T-helper 1 cell treated with Interleukin-12 subunit alpha and Interleukin-12 subunit beta and Interleukin-4 antibody, amounts not matched to agents 30 ng/mL and 1 ng/mL, for 36 hours (primary cell): ENCODE data around the gene FAM72B. TPM values are rescaled to one million over a fixed set of nuclear protein-coding genes. Genes with fewer than 3 reads are reported as not detected.
"Not testable (repeated sequence)": the region's sequence is repeated elsewhere in the genome, so short reads cannot be mapped to it uniquely, and the experiment has no call there.

Experiments
- intact Hi-C: fragments of 100-400 bp; cut with micrococcal nuclease; formaldehyde crosslinking; loops from one replicate; pipeline ENCODE4 v1.15.1; 2024
- total RNA-seq: library from RNA; stranded (reverse); gene quantifications from 2 replicates; pipeline ENCODE4 v1.2.3, GENCODE V29; 2022

Gene FAM72B
- total RNA-seq, 1 donor from 2014 or later = 13.9 TPM

DNA sequence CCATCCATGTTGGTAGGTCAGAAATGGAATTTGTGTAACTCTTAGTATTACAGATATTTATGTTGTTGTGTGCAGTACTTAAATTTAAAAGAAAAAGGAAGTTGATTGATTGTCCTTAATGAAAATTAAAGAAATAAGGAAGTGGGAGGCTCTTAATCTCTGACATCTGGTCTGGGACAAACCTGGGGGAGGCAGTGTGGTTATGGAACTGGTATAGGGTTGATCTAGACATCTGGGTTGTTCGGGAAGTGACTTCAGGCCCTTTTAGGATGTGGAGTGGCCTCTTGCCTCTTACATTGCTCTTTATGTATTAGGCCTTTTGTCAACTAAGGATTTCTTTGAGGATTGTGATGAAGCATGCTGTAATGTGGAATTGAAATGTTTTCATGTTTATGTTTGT is 16.1 kb upstream of the FAM72B start:
- intact Hi-C loops = not testable (repeated sequence)

DNA sequence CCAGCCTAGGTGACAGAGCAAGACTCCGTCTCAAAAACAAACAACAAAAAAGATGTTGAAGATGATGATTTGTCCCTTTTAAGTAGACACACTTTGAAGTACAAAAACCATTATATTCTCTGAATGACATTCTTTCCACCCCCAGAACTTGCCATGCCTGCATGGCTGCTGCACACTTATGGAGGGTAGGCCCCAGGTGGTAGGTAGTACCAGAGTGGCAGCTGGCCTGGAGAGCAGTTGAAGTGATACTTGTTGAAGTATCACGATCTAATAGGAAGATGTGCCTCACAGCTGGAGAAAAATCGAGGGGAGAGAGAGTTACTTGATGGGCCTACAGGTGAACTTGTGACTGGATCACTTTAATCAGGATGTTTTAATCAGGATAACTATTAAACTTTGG is 15.6 kb upstream of the FAM72B start:
- intact Hi-C loops = not testable (repeated sequence)

GRCh38 chr1:121197095-121197882 is 13.1 kb upstream of the FAM72B start:
- intact Hi-C loops = not testable (repeated sequence)

- intact Hi-C loops = not testable (repeated sequence)
Measured at GRCh38 chr1:121192512-121192911, 8.4 kb upstream of the FAM72B start.

GRCh38 chr1:121187914-121188313 is 3.8 kb upstream of the FAM72B start:
- intact Hi-C loops = not testable (repeated sequence)

GRCh38 chr1:121186191-121186590 is 2.1 kb upstream of the FAM72B start:
- intact Hi-C loops = not testable (repeated sequence)

- intact Hi-C loops = not testable (repeated sequence)
Measured at GRCh38 chr1:121185140-121185708, 1.1 kb upstream of the FAM72B start.

DNA sequence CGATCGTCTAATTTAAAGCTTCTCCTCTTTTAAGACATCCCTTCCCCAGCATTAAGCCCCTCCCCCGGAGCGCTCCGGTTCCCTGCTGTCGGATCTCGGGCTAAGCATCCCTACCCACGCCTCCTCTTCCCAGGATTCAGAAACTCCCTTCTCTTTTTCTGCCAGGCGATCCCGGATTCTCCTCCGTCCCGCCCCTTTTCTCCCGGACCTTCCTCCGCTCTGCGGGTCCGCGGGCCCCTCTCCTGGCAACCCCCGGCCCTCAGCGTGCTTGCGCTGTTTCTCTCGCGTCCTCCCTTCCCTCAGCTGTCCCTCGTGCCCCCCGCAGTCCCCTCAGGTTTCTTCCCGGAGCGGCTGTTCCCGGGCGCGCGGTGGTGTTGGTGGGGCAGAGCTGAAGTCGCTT is 273 bp downstream of the FAM72B start:
- intact Hi-C loops = not testable (repeated sequence)

- intact Hi-C loops = not testable (repeated sequence)
Measured at GRCh38 chr1:121178197-121178596, 5.9 kb downstream of the FAM72B start.

- intact Hi-C loops = not testable (repeated sequence)
Measured at GRCh38 chr1:121176649-121177048, 7.5 kb downstream of the FAM72B start.

DNA sequence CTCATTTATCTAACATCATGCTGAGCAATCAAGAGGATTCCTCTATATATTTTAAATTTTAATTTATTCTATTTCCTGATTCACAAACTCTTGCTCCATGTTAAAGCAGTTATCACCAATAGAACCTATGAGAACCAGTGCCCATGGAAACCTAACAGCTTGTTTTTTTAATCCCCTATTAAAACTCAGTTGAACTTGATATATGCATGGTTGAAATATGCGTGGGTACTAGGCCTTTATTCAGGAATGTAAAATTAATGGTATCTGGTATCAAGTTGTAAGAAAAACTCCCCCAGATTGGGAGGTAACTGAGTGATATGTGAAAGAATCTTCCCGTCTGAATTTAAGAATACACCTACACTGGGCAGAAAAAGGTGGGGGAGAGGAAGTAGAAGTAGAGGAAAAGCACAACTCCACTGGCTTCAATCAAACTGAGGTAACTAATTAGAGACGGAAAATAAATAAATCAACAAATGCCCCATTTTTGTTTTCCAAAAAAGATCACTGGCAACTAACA is 15.9 kb downstream of the FAM72B start:
- intact Hi-C loops = not testable (repeated sequence)

GRCh38 chr1:121167225-121167738 is 16.9 kb downstream of the FAM72B start:
- intact Hi-C loops = not testable (repeated sequence)

DNA sequence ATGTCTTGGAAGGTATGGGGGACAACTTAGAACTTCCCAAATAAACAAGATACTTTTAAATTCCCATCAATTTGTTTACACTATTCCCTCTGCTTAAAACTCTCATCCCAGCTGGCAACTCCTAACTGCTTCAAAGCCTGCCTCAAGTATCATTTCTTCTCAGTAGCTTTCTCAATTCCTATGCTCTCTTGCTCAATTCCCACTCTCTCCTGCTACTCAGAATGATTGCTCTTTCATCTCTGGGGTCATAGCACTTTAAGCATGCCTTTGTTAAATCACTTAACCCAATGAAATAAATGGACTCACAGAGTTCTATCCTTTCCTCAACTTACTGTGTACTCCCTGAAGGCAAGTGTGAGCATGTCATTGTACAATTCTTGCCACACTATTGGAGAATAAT is 18.8 kb downstream of the FAM72B start:
- intact Hi-C loops = not testable (repeated sequence)

GRCh38 chr1:121163850-121164757 is 20.0 kb downstream of the FAM72B start:
- intact Hi-C loops = not testable (repeated sequence)

- intact Hi-C loops = not testable (repeated sequence)
Measured at GRCh38 chr1:121161199-121161901, 22.8 kb downstream of the FAM72B start.

DNA sequence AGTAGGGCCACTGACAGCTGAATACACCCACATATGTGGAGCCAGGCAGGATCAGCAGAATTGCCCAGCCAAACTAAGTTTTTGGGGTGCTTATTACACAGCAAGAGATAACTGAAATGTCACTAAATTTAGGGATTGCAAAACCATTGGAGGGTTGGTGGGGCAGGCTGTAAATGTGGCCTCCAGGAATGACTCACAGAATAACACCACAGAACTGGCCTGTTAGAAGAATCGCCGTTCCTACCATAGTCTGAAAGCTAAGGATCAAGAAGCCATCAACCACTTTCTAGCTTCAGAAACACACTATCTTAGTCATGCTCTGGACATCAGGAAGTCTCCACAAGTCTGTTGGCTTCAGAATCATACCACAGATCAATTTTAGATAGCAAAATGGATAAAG is 24.0 kb downstream of the FAM72B start:
- intact Hi-C loops = not testable (repeated sequence)

DNA sequence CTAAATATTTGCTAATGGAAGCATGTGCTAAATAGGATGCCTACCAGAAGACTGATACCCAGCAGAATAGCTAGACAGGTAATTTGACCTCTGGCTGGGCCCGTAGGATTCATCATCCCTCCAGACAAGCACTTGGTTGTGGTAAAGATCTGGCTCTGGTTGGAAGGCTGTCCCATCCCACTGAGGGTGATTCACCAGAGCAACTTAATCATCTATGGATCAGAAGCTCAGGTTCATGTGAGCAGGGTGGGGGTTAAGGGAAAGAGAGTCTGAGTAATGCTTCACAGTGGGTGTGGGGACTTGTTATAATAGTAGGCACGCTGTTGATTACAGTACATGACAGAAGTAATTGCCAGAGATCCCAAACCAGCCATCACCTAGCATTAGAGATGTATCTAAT is 26.5 kb downstream of the FAM72B start:
- intact Hi-C loops = not testable (repeated sequence)

- intact Hi-C loops = not testable (repeated sequence)
Measured at GRCh38 chr1:121156958-121157603, 27.1 kb downstream of the FAM72B start.

DNA sequence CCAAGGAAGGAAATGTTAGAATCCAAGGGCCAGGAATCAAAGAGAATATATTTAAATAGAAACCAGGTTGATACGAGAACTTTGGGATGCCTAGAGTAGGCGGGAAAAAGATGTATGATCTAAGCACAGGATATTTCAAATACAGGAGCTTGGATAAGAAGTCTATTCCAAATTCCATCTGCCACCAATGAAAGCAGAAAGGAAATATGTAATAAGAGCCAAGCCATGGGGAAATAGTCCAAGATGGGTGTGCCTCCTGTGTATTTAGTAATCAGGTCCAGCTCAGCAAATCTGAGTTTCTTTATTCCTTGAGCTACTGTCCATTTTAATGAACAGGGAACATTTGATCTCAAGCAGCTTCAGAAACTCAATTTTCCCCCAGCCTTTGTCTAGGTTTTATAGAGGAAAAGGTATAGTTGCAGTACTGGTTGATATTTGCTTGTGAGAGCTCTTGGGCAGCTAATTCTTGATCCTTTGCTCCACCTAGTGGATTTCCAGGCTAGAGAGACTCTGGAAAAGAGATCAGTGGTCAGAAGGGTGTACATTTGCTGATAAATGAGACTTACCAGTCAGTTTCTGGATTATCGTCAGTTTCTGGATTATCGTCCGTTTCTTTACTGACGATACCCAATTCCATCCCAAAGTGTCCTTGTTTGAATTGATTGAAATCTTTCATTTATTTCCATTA is 28.3 kb downstream of the FAM72B start:
- intact Hi-C loops = not testable (repeated sequence)

DNA sequence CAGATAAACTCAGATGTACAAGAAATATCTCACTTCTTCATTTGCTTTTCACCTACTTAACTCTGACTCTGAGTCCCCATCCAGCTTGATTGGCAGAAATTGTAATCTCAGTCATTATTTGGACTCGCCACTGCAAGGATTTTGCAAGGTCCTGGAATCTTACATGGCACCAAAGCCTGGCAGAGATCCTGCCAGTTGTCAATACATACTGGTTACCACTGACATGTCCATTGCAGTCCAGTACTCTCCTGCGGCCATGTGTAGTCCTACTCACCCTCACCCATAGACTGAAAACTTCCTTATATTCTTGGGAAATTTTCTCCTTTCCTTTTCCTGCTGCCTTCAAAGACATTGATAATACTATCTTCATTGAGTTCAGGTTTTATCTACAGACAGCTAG is 29.3 kb downstream of the FAM72B start:
- intact Hi-C loops = not testable (repeated sequence)
